HG03457 (cell line): ENCODE results near the gene CADPS2.

ENCODE experiments used
- ATAC-seq: cut with Tn5 transposase; IDR thresholded peaks from one replicate; pipeline ENCODE4 v1.9.1; 2021; ENCODE audit warnings: moderate number of reproducible peaks; ENCODE audit not compliant: unreplicated experiment

The CADPS2 gene

GRCh38 chr7:122544463-122544862 lies 341.8 kb downstream of the CADPS2 start:
- peak; percentile 93 for ATAC-seq

GRCh38 chr7:122543891-122544290 lies 342.4 kb downstream of the CADPS2 start:
- ATAC-seq, result no peak

DNA sequence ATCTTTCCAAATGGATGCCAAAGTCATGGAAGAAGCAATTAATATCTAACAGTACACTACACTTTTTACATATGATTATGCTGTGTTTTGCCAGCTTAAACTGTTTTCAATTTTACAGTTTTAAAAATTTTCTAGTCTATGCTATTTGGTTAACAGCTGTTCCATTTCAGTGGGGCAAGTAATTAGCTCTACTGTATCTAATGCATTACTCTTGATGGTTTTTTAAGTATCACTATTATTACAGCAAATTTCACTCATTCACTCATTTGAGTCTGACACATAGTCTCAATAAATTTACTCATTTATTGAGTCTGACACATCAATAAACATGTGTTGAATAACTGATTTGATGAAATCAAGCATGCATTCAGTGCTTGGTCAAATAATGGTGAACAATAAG lies 343.1 kb downstream of the CADPS2 start:
- no peak for ATAC-seq

DNA sequence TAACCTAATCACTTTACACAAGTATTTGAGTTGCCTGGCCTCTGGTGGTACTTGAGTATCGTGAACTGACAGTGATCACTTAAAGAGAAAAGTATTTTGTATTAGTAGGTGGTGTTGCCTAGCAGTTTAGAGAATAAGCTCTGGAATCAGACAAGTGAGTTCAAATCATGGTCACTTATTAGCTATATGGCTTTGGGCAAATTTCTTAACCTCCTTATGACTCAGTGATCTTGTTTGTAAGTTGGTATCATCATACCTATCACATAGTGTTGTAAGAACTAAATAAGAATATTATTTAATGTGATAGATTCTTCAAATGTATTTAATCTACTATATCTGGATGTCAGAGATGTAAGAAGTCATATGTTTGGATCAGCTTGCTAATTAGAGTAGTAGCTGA lies 351.2 kb downstream of the CADPS2 start:
- no peak for ATAC-seq

GRCh38 chr7:122532406-122533269 lies 353.6 kb downstream of the CADPS2 start:
- ATAC-seq, result no peak

DNA sequence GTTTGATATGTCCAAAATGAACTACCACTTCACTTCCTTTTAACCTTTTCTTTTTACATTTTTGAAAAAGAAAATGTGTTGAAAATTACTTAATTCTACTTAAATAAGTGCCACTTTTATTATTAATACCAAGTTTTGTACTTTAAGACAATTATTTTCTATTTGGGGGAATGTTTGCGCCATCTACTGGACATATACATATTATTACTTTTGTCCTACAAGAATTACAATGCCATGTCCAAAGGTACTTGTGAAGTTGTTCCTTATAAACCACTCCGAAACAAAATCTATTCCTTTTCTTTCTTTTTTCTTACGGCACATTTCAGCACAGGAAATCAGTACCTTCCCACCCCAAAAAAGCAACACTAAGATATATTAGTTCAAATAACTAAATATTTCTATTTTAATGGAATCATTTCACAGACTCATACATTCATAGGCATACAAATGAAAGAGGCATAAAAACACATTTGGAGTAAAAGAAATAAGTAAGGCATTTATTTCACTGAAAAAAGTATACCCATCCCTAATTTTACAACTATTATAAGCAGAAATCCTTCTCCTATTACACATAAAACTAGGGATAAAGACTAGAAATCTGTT lies 357.3 kb downstream of the CADPS2 start:
- ATAC-seq, result no peak

GRCh38 chr7:122525355-122525754 lies 360.9 kb downstream of the CADPS2 start:
- ATAC-seq, result no peak

- ATAC-seq, result no peak
Observed at GRCh38 chr7:122521767-122522166, 364.5 kb downstream of the CADPS2 start.

DNA sequence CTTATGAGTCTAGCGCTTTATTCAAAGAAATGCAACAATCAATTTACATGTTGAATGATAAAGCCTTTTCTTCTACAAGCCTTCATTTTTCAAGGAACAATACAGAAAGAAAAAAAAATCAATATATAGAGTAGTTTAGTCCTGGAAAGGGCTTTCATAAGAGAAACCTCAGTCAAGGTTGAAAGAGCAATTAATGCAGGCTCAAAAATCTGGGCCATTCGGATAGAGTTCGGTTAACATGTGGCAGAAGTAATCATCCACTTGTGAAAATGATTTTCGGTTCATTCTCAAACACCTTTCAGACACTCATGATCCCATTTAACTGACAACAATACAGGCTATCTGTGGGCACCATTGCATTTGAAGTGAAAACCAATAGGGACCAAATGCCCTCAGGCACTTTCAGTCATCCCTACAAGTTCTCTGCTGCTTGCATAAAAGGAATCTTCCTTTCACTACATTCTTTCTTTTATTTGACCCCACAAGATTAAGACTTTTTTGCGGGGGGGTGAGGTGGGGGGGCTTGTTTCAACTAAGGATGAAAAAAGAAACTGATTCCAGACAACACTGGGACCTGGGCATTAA lies 365.2 kb downstream of the CADPS2 start:
- ATAC-seq, result no peak

- no peak for ATAC-seq
Observed at GRCh38 chr7:122518488-122518887, 367.8 kb downstream of the CADPS2 start.

DNA sequence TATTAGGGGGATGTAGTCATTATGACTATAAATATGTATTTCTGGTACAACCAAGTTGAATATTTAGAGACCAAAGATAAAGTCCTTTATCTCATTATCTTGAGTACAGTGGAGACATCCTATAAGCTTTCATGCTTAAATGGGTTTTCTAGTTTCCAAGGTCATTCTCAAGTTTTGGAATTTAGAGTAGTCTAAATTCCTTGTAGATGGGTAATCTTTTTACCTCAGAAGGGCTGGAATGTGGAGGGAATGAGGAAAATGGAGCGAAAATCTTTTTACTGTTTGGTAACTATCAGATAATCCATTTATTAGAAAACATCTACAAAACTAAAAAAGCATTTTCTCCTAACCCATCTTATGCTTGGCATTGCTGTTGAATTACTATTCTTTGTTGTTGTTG lies 368.7 kb downstream of the CADPS2 start:
- ATAC-seq, result no peak

- ATAC-seq, result no peak
Observed at GRCh38 chr7:122515404-122515803, 370.9 kb downstream of the CADPS2 start.

DNA sequence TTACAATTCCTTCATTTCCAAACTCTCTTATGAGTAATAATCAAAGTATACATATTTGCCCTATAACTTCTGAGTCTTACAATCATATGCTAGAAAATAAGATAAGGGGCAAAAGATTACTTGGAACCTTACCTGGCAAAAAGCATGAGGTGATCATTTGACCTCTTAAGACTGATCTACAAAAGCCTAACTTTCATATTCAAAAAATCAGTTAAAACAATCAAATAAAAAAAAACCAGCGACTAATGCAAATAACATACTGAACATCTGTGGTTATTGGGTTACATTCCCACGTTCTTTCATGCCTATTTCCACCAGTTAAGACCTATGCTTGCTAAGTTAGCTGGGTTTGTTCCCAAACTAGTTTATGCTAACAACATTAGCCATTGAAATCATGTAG lies 375.0 kb downstream of the CADPS2 start:
- no peak for ATAC-seq

DNA sequence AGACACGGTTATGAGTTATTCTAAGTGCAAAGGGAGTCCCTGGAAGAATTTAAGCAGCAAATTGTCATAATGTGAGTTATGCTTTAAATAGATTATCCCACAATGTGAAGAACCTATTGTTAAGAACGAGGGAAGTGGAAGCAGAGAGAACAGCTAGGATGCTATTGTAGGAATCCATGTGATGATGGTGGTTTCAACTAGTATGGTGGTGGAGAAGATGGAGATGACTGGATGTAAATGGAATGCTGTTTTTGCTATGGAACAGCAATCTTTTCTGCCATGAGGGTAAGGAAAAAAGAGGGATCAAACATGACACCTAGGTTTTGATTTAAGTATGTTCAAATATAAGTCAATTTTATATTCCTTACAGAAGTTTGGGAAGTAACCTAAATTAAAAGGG lies 378.7 kb downstream of the CADPS2 start:
- no peak for ATAC-seq

- ATAC-seq, result no peak
Observed at GRCh38 chr7:122492007-122492406, 394.3 kb downstream of the CADPS2 start.

GRCh38 chr7:122488241-122488640 lies 398.0 kb downstream of the CADPS2 start:
- no peak for ATAC-seq

GRCh38 chr7:122487131-122487530 lies 399.1 kb downstream of the CADPS2 start:
- ATAC-seq, result no peak

- ATAC-seq, result no peak
Observed at GRCh38 chr7:122485856-122486255, 400.4 kb downstream of the CADPS2 start.

DNA sequence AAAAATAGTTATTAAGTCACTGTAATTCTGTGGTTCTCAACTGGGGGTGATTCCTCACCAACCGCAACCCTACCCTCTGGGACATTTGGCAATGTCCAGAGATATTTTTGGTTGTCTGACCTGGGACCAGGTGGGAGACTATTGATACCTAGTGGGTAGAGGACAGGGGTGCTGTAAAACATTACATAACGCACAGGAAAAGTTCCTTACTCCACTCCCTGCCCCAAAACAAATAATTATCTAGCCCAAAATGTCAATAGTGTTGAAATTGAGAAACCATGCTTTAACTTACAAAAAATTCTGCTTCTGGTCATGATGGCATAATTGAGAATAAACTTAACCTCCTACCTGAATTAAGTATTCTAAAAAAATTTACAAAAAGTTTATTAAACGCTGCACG lies 404.0 kb downstream of the CADPS2 start:
- no peak for ATAC-seq

GRCh38 chr7:122470859-122471258 lies 415.4 kb downstream of the CADPS2 start:
- no peak for ATAC-seq

- no peak for ATAC-seq
Observed at GRCh38 chr7:122468945-122469344, 417.3 kb downstream of the CADPS2 start.
